ENCODE results near the gene ATAT1. TPM values are rescaled to one million over a fixed set of nuclear protein-coding genes. Genes with fewer than 3 reads are reported as not detected.

ATAT1 gene
- total and polyA plus RNA-seq, 9 of the 15 experiments (the other 6 are each of a cell fraction or from before 2014, with no cell fraction given): 0.65 to 5.8 (median 1.6) TPM

- TF ChIP-seq ZBTB17 (CRISPR knock-in tag; IDR thresholded peaks at IDR 0.05) (no peak; the same call in 1 of the 2 replicates), TAF7 (tag; IDR thresholded peaks at IDR 0.05) (peak; percentile 40; the same call in 1 of the 2 replicates), TGIF2 (CRISPR knock-in tag; IDR thresholded peaks at IDR 0.05) (0 out of 2 replicates have a peak, but pooled peaks have one; percentile 12), MYNN (IDR thresholded peaks at IDR 0.05) (peak; percentile 34; the same call in 1 of the 2 replicates), MYNN (CRISPR knock-in tag; IDR thresholded peaks at IDR 0.05) (no peak), RFX7 (CRISPR knock-in tag; IDR thresholded peaks at IDR 0.05) (no peak), POLR2B (IDR thresholded peaks at IDR 0.05; ENCODE audit: low read depth, partially characterized antibody) (peak; percentile 24), DMBX1 (CRISPR knock-in tag; IDR thresholded peaks at IDR 0.05; ENCODE audit: borderline replicate concordance) (no peak), ATF4 (CRISPR knock-in tag; IDR thresholded peaks at IDR 0.05) (no peak), ZC3H4 (CRISPR knock-in tag; IDR thresholded peaks at IDR 0.05; ENCODE audit: borderline replicate concordance) (no peak), SMARCA4 (IDR thresholded peaks at IDR 0.05) (no peak), RUNX1 (IDR thresholded peaks at IDR 0.05; ENCODE audit: low read depth) (no peak), DLX4 (CRISPR knock-in tag; IDR thresholded peaks at IDR 0.05) (no peak), NR4A1 (CRISPR knock-in tag; IDR thresholded peaks at IDR 0.05) (no peak), NR4A1 (tag; IDR thresholded peaks at IDR 0.05) (0 out of 2 replicates have a peak, but pooled peaks have one; percentile 32), MIER1 (IDR thresholded peaks at IDR 0.05; ENCODE audit: low read depth) (no peak), ZNF766 (CRISPR knock-in tag; conservative IDR thresholded peaks at IDR 0.05) (no peak), KAT7 (CRISPR knock-in tag; IDR thresholded peaks at IDR 0.05; ENCODE audit: borderline replicate concordance) (0 out of 2 replicates have a peak, but pooled peaks have one; percentile 4), ZNF668 (CRISPR knock-in tag; IDR thresholded peaks at IDR 0.05) (no peak), ELK3 (CRISPR knock-in tag; IDR thresholded peaks at IDR 0.05) (no peak), ZNF133 (CRISPR knock-in tag; IDR thresholded peaks at IDR 0.05) (no peak), ZNF146 (CRISPR knock-in tag; IDR thresholded peaks at IDR 0.05; ENCODE audit: unreplicated experiment) (no peak), PTTG1 (tag; IDR thresholded peaks at IDR 0.05; ENCODE audit: low read depth) (no peak), CCAR2 (IDR thresholded peaks at IDR 0.05; ENCODE audit: low read depth, low read length) (no peak), ZNF143 (CRISPR knock-in tag; IDR thresholded peaks at IDR 0.05) (peak; percentile 54; the same call in 1 of the 2 replicates)
- TF ChIP-seq, protein P1, sequence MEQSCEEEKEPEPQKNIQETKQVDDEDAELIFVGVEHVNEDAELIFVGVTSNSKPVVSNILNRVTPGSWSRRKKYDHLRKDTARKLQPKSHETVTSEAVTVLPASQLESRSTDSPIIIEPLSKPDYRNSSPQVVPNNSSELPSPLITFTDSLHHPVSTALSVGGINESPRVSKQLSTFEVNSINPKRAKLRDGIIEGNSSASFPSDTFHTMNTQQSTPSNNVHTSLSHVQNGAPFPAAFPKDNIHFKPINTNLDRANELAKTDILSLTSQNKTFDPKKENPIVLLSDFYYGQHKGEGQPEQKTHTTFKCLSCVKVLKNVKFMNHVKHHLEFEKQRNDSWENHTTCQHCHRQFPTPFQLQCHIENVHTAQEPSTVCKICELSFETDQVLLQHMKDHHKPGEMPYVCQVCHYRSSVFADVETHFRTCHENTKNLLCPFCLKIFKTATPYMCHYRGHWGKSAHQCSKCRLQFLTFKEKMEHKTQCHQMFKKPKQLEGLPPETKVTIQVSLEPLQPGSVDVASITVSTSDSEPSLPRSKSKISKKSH (CRISPR knock-in tag; IDR thresholded peaks at IDR 0.05): no peak
These were observed 20.8 kb downstream of the ATAT1 start (continued) for GRCh38 chr6:30647242-30648116.

All from K562 (cell line).